Aorta (tissue), 5 donors: ENCODE data around the gene YAE1. TPM values are rescaled to one million over a fixed set of nuclear protein-coding genes. Genes with fewer than 3 reads are reported as not detected.

Experiments
- ATAC-seq: fragments of 200-7000 bp; cut with Tn5 transposase; one replicate; pipeline ENCODE4 v1.9.1; 2022; ENCODE audit warnings: moderate library complexity; ENCODE audit not compliant: low FRiP score
- DNase-seq, 2 donors: peaks; one replicate each; pipeline ENCODE4 v3.0.0-alpha.2; 2020
- H3K27ac ChIP-seq, 2 donors: one replicate each; pipeline ENCODE4 v1.5.1; 2013; ENCODE audit warnings: low read length in 2 of 2, mild to moderate bottlenecking in 2 of 2, moderate library complexity in 2 of 2, control low read depth in 1 of 2, inconsistent platforms in 1 of 2, low read depth in 1 of 2
- H3K27me3 ChIP-seq, 2 donors: one replicate each; pipeline ENCODE4 v1.6.1; 2013; ENCODE audit warnings: control low read depth in 1 of 2, low read length in 1 of 2, mild to moderate bottlenecking in 1 of 2, moderate library complexity in 1 of 2; ENCODE audit not compliant: insufficient read depth in 2 of 2, control insufficient read depth in 1 of 2
- H3K36me3 ChIP-seq, 2 donors: one replicate each; pipeline ENCODE4 v1.6.1; 2013; ENCODE audit warnings: control low read depth in 1 of 2, low read length in 1 of 2, mild to moderate bottlenecking in 1 of 2; ENCODE audit not compliant: insufficient read depth in 2 of 2, control insufficient read depth in 1 of 2
- H3K4me1 ChIP-seq, 2 donors: one replicate each; pipeline ENCODE4 v1.6.1; 2013; ENCODE audit warnings: low read length in 2 of 2, control low read depth in 1 of 2, mild to moderate bottlenecking in 1 of 2, moderate library complexity in 1 of 2; ENCODE audit not compliant: insufficient read depth in 2 of 2, control insufficient read depth in 1 of 2
- H3K4me3 ChIP-seq, 2 donors: one replicate each; pipeline ENCODE4 v1.5.1; 2013; ENCODE audit warnings: low read length in 2 of 2, control low read depth in 1 of 2, mild to moderate bottlenecking in 1 of 2
- H3K9me3 ChIP-seq: one replicate; pipeline ENCODE4 v1.6.1; 2013; ENCODE audit warnings: mild to moderate bottlenecking, low read length; ENCODE audit not compliant: control insufficient read depth
- WGBS, 2 donors: extraction: QIAGEN DNeasy Blood & Tissue Kit; methylation state at CpG; one replicate each; pipeline ENCODE4 v1.1.7; 2013; 5-methylcytosine and 5-hydroxymethylcytosine counted together
- intact Hi-C, 2 donors: fragments of 100-400 bp; cut with DNase I; formaldehyde crosslinking; loops; one replicate each; pipeline versions ENCODE4 v1.14.2 to v1.15.0; 2022
- polyA plus RNA-seq, 2 donors: library from polyadenylated mRNA; stranded (reverse); fragments of 200-250 nt; gene quantifications; one replicate each; pipeline ENCODE4 v1.2.3, GENCODE V29; 2013
- total RNA-seq, 2 donors: library from RNA; stranded (reverse); fragmentation: NEBNext Ultra II Directional; extraction: Animal tissue kit (Norgen Biotek cat#: 25700); gene quantifications; one replicate each; pipeline ENCODE4 v1.2.1, GENCODE V29; 2021
- donor health status: healthy with polysubstance abuse.
- donor health status: Bipolar disorder and iron deficiency.
- donor health status: DM: no; HTN: no; CAD: no.
- donor health status: DM: no; HTN: no; CAD: no.
- donor health status: DM: yes; HTN: yes; CAD: no.

YAE1 gene
- total and polyA plus RNA-seq, 4 donors = 14.6 to 21.4 (median 18.3) TPM

DNA sequence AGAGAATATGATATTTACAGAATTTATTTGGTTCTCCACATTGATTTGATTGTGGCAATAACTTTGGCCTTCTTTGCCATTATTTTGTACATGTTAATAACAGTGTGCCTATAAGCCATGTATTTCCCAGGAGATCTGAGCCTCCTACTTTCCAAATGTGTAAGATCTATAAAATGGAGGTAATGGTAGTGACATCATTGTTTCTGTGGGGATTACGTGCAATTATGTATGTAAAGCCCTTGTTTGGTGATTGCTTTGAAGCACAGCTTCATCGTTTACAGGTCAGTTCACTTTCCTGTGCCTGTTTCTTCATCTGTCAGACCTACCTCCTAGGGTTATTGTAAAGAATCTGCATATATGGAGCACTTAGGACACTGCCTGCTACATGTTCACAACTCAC, 17.3 kb downstream of the YAE1 start:
- intact Hi-C loops = loop anchor here in 1 of 2 donors (5.0 kb wide), 1 partner anchor 39 kb away; the partner anchor contains the start of gene RALA
- H3K27me3 ChIP-seq = no peaks in the 10 kb centered on the region
- no peaks in the 10 kb centered on the region for H3K36me3 ChIP-seq
- DNase-seq = no peak
- no peak overlapping the region for H3K4me3 ChIP-seq
- no peak overlapping the region for H3K27ac ChIP-seq
- WGBS, 2 donors = 77 to 79% methylated on average over 2 of the region's 2 CpGs
- H3K4me1 ChIP-seq = no peaks in the 10 kb centered on the region
- H3K9me3 ChIP-seq = no peaks in the 10 kb centered on the region
- no peak for ATAC-seq

DNA sequence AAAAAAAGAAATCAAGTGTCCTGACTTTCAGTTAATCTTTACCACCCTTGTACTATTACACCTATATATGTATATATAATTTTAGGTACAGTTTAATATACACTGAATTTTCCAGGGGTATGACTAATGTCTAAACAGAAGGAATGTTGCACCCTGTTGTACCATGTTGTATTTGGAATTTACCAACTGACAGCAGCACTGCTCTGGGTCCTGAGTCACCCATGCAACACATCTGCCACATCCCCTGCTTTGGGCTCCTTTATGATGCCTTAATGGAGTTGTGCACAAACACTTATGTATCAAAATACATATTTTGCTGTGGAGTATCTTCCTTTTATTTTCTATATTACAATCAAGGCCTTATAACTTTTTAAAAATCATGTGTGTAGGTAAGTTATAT, 21.2 kb downstream of the YAE1 start:
- no peak overlapping the region for H3K4me3 ChIP-seq
- no peaks in the 10 kb centered on the region for H3K27me3 ChIP-seq
- ATAC-seq (no peak), DNase-seq (no peak)
- intact Hi-C loops = no loop called here
- H3K27ac ChIP-seq = no peak overlapping the region
- no peaks in the 10 kb centered on the region for H3K36me3 ChIP-seq
- H3K9me3 ChIP-seq = no peaks in the 10 kb centered on the region
- no peaks in the 10 kb centered on the region for H3K4me1 ChIP-seq

DNA sequence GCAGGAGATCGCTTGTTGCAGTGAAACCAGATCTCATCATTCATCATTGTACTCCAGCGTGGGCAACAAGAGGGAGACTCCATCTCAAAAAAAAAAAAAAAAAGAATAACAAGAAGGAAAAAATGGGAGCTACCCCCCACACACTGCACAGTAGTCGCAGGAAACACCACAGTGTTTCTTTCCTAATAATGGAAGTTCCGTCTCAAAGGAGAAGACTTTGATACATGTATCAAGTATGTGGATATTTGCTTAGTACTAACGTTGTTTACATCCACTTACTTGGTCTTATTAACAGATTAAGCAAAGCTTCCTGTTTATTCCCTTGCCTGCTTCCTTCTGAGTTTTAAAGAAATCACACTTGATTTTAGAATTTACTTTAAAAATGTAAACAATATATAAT, 22.2 kb downstream of the YAE1 start:
- DNase-seq (no peak), ATAC-seq (no peak)
- Histone ChIP-seq H3K36me3 (no peaks in the 10 kb centered on the region), H3K4me1 (no peaks in the 10 kb centered on the region), H3K9me3 (no peaks in the 10 kb centered on the region), H3K4me3 (no peak overlapping the region), H3K27me3 (no peaks in the 10 kb centered on the region), H3K27ac (no peak overlapping the region)
- WGBS, 2 donors = 72 to 83% methylated on average over 5 of the region's 5 CpGs
- intact Hi-C loops = no loop called here

DNA sequence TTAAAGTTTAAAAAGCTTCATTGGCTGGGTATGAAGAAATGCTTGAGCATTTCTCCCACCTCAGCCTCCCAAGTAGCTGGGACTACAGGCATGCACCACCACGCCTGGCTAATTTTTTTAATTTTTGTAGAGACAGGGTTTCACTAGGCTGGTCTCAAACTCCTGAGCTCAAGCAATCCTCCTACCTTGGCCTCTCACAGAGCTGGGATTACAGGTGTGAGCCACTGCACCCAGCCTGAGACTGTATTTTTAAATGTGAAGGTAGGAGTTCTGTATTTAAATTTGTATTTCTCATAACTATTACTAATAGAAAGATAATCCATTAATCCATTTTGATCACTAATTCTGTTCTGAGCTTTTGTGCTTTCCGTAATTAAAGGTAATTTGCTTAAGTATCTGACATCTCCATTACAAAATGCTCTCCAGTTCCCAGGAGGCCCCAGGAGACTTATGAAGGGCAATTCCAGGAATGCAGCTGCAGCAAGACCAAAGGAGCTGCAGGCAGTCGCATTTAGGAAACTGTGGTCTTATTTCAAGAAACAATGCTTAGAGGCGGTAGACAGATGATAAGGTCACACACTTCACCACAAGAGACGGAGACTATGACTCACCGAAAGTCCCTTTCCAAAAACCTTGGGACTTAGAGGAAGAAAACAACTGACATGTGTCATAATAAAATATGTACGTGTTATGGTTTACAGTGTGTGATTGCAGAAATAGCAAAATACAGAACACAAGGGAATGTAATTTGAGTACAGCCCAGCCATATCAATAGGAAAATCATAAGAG, 23.3 kb downstream of the YAE1 start:
- 25 to 28% methylated on average over 7 of the region's 7 CpGs for WGBS, 2 donors
- H3K4me1 ChIP-seq = no peaks in the 10 kb centered on the region
- no peaks in the 10 kb centered on the region for H3K9me3 ChIP-seq
- H3K27me3 ChIP-seq = no peaks in the 10 kb centered on the region
- no peaks in the 10 kb centered on the region for H3K36me3 ChIP-seq
- no peak for ATAC-seq
- intact Hi-C loops = no loop called here
- DNase-seq = no peak
- H3K27ac ChIP-seq = no peak overlapping the region
- no peak overlapping the region for H3K4me3 ChIP-seq

DNA sequence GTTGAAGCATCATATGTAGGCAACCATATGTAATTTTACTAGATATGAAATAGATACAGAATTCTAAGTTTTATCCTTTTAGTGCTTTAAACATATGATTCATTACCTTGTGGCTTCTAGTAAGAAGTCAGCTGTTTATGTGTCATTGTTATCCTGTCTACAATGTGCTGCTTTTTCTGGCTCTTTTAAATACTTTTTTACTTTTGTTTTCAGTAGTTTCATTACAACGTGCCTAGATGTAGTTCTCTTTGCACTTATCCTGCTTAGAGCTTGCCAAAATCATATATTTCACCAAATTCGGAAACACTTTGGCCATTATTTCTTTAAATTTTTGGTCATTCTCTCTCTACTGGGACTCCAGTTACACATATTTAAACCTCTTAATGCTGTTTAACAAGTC, 26.4 kb downstream of the YAE1 start:
- Histone ChIP-seq H3K27me3 (no peaks in the 10 kb centered on the region), H3K4me1 (no peaks in the 10 kb centered on the region), H3K27ac (no peak overlapping the region), H3K9me3 (no peaks in the 10 kb centered on the region), H3K36me3 (no peaks in the 10 kb centered on the region), H3K4me3 (no peak overlapping the region)
- no peak for ATAC-seq
- DNase-seq = no peak
- WGBS, 2 donors = 35 to 53% methylated on average over 2 of the region's 2 CpGs
- intact Hi-C loops = no loop called here

DNA sequence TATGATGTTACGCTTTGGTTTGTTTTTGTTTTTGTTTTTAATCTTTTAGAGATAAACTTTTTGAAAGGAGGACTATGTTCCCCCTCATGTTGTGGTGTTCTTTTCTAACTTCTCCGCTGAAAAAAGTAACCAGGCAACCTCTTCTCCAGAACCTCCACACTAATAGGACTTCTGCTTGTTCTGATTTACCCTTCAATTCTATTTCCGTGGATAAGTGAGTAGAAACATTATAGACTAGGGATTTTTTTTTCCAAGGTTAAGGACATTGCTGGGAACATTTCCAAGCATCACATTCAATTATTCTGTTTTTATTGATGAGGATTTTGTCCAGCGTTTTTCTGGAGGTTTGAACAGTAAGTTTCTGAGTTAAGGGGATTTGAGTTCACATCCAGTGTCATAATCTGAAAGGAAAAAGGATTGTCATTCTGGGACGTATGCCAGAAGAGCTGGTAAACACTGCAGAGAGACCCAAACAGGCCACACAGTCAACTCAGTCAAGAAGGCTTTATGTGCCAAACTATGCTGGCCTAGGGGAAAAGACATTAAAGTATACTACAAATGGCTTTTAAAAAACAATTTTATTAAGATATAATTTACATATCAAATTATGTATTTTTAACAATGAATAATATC, 28.9 kb downstream of the YAE1 start:
- Histone ChIP-seq H3K9me3 (no peaks in the 10 kb centered on the region), H3K27ac (no peak overlapping the region), H3K4me3 (no peak overlapping the region), H3K27me3 (no peaks in the 10 kb centered on the region), H3K4me1 (no peaks in the 10 kb centered on the region), H3K36me3 (no peaks in the 10 kb centered on the region)
- intact Hi-C loops = no loop called here
- ATAC-seq (no peak), DNase-seq (no peak)
- WGBS, 2 donors = 44 to 47% methylated on average over 5 of the region's 5 CpGs

DNA sequence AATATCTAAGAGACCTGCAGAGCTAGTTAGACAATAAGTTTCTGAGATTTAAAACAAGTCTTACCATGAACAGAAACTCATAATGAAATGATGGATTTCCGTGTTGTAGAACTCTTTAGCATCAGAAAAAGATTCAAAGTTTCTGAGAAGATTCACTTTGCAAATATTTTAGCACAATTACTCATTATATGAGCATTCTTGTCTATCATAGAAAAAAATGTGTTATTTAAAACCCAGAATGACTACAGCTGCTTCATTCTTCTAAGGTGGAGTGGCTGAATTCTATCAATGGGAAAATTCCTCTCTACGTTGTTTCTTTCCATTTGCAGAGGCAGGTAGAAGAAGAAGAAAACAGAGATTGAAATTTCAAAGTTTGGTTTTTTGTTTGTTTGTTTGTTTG, 36.1 kb downstream of the YAE1 start:
- intact Hi-C loops = no loop called here
- ATAC-seq = no peak

DNA sequence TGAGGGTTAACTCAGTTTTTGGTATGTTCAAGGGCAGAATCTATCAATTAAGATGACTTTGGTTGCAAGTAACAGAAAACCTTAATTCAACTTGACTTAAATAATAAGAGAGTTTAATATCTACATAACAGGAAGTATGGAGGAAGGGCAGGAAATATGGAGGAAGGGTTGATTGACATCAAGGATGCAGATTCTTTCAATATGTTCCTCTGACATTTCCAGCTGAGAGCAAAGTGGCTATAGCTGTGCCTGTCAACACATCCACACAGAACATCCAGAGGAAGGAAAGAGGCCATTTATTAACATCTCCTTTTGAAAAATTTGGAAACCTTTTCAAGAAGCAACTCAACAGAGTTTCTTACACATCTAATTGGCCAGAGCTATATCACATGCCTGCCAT, 37.7 kb downstream of the YAE1 start:
- Histone ChIP-seq H3K4me1 (no peaks in the 10 kb centered on the region), H3K4me3 (no peak overlapping the region), H3K9me3 (no peaks in the 10 kb centered on the region), H3K27ac (no peak overlapping the region), H3K27me3 (no peaks in the 10 kb centered on the region), H3K36me3 (no peaks in the 10 kb centered on the region)
- DNase-seq (no peak), ATAC-seq (no peak)
- intact Hi-C loops = no loop called here

More for the DNA sequence above, 36.1 kb downstream of the YAE1 start:
- 69 to 75% methylated on average over 2 of the region's 2 CpGs for WGBS, 2 donors
- Histone ChIP-seq H3K36me3 (no peaks in the 10 kb centered on the region), H3K27ac (no peak overlapping the region), H3K4me3 (no peak overlapping the region), H3K4me1 (no peaks in the 10 kb centered on the region), H3K27me3 (no peaks in the 10 kb centered on the region), H3K9me3 (no peaks in the 10 kb centered on the region)
- DNase-seq = no peak

DNA sequence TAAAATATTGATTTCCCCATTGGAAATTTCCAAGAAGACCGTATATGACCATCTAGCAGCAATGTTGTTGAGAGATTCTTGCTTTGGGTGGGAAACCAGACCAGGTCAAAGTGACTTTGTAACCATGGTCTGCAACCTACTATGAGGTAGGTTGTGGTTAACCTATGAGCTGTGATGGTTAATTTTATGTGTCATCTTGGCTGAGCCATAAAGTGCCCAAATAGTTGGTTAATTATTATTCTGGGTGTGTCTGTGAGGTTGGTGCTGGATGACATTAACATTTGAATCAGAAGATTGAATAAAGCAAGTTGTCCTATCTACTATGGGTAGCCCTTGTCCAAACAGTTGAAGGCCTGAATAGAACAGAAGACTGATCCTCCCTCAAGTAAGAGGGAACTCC, 38.9 kb downstream of the YAE1 start:
- intact Hi-C loops = no loop called here
- H3K9me3 ChIP-seq = no peaks in the 10 kb centered on the region
- no peak overlapping the region for H3K27ac ChIP-seq
- H3K4me3 ChIP-seq = no peak overlapping the region
- H3K4me1 ChIP-seq = no peaks in the 10 kb centered on the region
- no peaks in the 10 kb centered on the region for H3K27me3 ChIP-seq
- 91 to 95% methylated on average over 1 of the region's 1 CpG for WGBS, 2 donors
- ATAC-seq (no peak), DNase-seq (no peak)
- H3K36me3 ChIP-seq = no peaks in the 10 kb centered on the region
